SHP77 (cell line): ENCODE results near the gene MAGED1.
A peak's percentile ranks its signal among the peaks of the same experiment; 100 is the strongest.

ENCODE experiments used
- DNase-seq, 2 experiments: peaks; one replicate each; lab custom pipeline; 2025; lab: John Stamatoyannopoulos, UW

Gene MAGED1, protein sequence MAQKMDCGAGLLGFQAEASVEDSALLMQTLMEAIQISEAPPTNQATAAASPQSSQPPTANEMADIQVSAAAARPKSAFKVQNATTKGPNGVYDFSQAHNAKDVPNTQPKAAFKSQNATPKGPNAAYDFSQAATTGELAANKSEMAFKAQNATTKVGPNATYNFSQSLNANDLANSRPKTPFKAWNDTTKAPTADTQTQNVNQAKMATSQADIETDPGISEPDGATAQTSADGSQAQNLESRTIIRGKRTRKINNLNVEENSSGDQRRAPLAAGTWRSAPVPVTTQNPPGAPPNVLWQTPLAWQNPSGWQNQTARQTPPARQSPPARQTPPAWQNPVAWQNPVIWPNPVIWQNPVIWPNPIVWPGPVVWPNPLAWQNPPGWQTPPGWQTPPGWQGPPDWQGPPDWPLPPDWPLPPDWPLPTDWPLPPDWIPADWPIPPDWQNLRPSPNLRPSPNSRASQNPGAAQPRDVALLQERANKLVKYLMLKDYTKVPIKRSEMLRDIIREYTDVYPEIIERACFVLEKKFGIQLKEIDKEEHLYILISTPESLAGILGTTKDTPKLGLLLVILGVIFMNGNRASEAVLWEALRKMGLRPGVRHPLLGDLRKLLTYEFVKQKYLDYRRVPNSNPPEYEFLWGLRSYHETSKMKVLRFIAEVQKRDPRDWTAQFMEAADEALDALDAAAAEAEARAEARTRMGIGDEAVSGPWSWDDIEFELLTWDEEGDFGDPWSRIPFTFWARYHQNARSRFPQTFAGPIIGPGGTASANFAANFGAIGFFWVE

DNA sequence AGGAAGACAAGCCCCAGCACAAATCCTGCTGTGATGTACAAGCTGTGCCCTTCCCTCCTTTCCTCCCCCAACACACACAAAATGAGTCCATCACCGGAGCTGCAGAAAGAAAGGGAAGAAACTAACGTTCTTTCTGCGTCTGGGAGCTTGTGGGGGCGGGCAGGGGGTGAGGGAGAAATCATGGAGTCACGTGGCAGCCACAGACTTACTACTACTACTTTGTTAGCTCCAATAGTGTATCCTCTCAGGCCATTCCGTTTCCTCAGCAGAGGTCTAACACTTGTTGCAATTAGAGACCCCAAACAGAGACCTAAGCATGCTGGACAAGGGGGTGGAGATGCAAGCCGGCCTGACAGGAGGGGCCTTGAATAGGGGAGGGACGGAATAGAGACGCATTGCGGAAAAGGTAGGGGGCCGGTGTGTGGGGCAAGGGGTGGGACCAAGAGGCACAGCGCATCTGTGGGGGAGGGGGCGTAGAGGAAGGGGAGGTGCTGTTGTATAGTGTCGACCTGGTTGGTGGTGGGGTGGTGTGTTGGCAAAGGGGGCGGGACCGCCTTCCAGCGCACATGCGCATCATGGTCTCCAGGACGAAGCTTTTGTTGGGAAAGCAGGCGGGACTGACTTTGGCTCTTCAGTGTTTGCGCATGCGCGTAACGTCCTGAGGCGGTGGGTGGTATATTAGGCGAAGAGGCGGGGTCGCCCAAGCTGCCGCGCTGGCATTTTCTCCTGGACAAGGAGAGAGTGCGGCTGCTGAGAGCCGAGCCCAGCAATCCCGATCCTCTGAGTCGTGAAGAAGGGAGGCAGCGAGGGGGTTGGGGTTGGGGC lies at the start of gene MAGED1:
TSS of gene MAGED1 (plus strand) at position 703 of the 825 bp plus-strand sequence. CDS start 682 bp downstream, outside the sequence.
- DNase-seq = peak; percentile 77 to 79

GRCh38 chrX:51847463-51847862 lies 46.0 kb upstream of the MAGED1 start:
- DNase-seq = no peak

DNA sequence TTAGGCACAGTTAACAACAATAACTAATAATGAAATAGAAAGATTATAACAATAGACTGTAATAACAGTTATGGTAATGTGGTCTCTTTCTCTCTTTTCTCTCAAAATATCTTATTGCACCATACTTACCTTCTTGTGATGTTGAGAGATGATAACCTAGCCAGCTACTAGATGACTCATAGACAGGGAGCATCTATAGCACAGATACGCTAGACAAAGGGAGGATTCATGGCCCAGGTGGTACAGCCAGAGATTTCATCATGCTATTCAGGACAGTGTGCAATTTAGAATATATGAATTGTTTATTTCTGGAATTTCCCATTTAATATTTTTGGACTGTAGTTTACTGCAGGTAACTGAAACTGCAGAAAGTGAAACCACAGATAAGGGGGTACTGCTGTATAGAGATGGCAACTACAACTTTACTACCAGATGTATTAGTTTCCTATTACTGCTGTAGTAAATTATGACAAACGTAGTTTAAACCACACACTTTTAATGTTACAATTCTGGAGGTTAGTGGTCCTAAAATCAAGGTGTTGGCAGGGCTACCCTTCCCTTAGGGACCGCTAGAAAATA lies 41.8 kb upstream of the MAGED1 start:
- no peak for DNase-seq

DNA sequence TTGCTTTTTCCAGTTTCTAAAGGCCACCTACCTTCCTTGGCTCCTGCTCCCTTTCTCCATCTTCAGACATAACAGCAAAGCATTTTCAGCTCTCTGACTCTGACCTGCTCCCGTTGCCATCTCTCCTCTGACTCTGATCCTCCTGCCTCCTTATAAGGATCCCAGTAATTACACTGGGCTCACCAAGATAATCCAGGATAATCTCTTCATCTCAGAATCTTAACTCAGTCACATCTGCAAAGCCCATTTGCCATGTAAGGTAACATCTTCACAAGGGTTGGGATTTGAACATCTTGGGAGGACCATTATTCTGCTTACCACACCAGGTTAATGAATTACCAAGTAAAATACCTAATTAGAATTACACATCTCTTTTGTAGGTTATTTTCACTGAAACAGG lies 41.3 kb upstream of the MAGED1 start:
- no peak for DNase-seq

DNA sequence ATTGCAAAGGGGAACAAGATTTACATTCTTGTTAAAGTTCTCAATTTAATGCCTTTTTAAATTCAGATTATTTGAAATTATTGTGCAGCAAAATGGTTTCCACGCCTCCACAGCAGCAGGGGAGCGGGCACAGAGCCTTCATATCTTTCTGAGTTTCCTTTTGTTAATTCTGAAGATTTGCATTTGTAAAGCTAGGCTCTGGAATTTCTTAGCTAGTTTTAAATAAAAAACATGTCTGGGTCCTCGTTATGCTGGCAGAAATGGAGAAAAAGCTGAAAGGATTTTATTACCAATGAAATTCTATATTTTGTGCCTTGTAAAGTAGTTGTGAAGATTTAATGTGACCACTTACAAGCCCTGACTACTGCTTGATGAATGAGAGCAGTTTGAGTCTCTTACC lies 40.8 kb upstream of the MAGED1 start:
- DNase-seq = no peak

DNA sequence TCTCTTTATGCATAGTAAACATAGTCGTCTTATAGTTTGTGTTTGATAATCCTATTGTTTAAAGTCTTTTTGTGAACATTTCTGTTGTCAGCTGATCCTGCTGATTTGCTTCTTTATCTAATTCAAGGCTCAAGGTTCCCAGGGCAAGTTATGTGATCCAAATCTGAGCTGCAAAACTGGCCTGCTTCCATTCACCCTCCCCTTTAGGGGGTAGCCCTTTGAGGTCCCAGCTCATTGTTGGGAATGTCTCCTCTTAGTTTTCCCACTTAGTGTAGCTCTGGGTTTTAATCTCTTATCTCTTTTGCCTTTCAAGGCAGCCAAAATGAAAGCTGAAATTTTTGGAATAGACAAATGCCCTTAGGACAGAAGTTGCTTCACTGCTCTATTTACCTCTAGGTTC lies 40.2 kb upstream of the MAGED1 start:
- no peak for DNase-seq

- no peak for DNase-seq
Measured at GRCh38 chrX:51855698-51856097, 37.7 kb upstream of the MAGED1 start.

DNA sequence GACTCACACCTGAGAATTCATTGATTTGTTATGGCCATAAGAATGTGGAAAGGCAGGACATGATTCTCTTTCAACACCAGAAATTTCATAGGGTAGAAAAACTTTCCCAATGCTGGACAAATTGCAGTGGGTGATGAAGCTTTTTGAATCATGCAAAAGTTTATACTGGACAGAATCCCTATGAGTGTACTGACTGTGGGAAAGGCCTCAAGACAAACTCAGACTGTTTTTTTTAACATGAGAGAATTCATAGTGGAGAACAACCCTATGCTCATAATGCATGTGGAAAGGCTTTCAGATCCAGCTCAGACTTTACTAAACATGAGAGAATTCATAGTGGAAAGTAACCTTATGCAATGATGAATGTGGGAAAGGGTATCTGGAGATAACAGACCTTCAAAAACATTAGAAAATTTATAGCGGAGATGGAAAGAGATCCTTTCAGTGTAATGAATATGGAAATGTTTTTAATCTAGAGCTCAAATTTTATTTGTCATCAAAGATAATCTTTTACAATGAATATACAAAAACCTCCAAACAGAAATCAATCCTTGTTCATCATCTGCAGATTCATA lies 36.2 kb upstream of the MAGED1 start:
- no peak for DNase-seq

GRCh38 chrX:51860679-51861078 lies 32.7 kb upstream of the MAGED1 start:
- DNase-seq = no peak

DNA sequence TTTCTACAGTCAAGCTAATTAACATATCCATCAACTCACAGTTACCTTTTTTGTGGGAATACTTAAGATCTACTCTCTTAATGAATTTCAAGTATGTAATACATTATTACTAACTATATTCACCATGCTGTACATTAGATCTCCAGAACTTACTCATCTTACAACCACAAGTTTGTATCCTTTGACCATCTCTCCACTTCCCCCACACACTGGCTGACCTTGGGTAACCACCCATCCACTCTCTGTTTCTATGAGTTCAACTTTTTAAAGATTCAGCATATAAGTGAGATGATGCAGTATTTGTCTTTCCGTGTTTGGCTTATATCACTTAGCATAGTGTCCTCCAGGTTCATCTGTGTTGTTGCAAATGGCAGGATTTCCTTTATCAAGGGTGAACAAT lies 30.5 kb upstream of the MAGED1 start:
- DNase-seq = no peak

- DNase-seq = no peak
Measured at GRCh38 chrX:51866210-51866609, 27.2 kb upstream of the MAGED1 start.

GRCh38 chrX:51867626-51868025 lies 25.8 kb upstream of the MAGED1 start:
- DNase-seq = no peak

DNA sequence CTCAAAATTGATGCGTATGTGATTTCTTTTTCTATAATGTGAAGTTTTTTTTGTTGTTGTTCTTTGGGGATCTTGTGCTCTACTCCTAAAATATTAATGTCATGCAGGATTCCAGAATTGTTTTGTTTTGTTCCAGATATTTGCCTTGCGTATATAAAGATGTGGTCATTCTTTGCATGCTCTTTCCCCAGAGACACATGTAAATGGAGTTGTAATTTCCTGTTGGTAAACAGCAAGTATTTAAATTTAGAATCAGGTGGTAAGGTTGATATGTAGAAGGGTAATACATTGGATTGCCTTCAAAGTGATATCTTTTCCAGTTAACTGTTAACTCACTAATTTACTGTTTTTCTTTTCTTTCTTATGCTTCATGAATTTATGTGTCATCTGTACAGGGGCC lies 23.1 kb upstream of the MAGED1 start:
- DNase-seq = no peak

DNA sequence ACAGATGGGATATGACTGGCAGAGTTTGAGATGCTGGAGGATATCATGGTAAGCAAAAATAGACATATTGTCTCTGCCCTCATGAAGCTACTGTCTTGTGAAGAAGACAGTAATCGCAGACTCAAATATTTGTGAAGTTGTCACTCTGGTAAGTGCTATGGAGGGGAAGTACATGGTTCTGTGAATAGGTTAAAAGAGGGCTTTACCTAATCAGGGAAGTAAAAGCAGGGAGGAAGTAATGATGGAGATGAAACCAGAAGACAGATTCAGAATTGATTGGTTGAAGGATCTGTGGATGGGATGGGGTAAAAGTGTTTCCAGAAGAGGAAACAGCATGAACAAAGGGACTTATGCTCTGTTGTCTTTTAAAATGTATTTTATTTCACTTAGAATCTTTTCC lies 19.3 kb upstream of the MAGED1 start:
- DNase-seq = no peak

DNA sequence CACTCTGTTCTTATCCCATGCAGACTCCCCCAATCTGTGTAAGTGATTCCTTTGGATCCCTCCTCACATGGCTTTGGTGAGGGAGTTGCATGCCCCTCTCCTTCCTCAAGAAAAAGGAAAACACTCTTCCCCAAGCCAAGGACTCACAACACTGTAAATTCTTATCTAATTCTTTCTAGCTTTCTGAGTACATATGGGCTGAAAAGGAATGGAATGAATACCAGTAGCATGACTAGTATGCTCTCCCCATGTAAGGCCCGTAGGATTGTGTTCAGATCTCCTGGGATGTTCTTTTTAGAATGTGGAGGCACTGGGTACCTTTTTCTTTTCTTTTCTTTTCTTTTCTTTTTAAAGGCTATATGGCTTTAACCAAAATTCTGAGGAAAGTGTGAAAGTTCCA lies 17.0 kb upstream of the MAGED1 start:
- DNase-seq = no peak

GRCh38 chrX:51878056-51878455 lies 15.4 kb upstream of the MAGED1 start:
- DNase-seq = no peak

- DNase-seq = no peak
Measured at GRCh38 chrX:51889851-51890250, 3.6 kb upstream of the MAGED1 start.

DNA sequence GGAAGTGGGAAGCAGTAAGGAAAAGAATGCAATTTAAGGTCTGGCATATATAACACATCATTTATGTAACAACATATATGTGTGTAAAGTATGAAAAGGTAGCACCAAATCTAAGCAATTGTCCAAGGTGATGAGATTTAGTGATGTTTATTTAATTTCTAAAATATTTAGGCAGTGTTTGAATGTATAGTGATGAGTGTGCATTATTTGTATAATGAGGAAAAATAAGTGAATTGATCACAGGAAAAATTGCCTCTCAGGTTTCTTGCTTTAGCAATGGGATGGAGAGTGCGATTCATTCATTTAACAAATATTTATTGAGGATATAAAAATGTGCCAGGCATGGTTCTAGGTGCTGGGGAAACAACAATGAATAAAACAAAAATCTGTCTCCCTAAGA lies 2.2 kb upstream of the MAGED1 start:
- no peak for DNase-seq

- DNase-seq = peak in 1 of 2 experiments; percentile 3
Measured at GRCh38 chrX:51891821-51892551, 1.4 kb upstream of the MAGED1 start.

- DNase-seq = peak in 1 of 2 experiments; percentile 18
Measured at GRCh38 chrX:51893931-51894696, 691 bp downstream of the MAGED1 start.
